ENCODE measurements around the gene PKMYT1.

PKMYT1 gene

GRCh38 chr16:3020247-3020603, 40.0 kb upstream of the PKMYT1 start, which contains the start of gene TNFRSF12A:
Gene TNFRSF12A (plus strand): TSS chr16:3020368. CDS start chr16:3020398, 30 bp downstream.
- H3K4me3 ChIP-seq (ENCODE audit: low read length) = peak within 1 kb of the TSS; percentile 63
- DNase-seq (ENCODE audit: low read depth, low spot score) = peak; percentile 35

- no peak for DNase-seq (ENCODE audit: low read depth, low spot score)
- peak overlapping the region; percentile 63 for H3K4me3 ChIP-seq (ENCODE audit: low read length)
These were observed 39.5 kb upstream of the PKMYT1 start for GRCh38 chr16:3019594-3020246.

GRCh38 chr16:3017794-3018506, 37.7 kb upstream of the PKMYT1 start, which contains the start of gene CLDN6:
Gene CLDN6 (minus strand): TSS chr16:3018183. CDS start chr16:3016021, 2,162 bp downstream.
- no peak within 1 kb of the TSS for H3K4me3 ChIP-seq (ENCODE audit: low read length)
- DNase-seq (ENCODE audit: low read depth, low spot score) = no peak

GRCh38 chr16:3017344-3017743, 37.1 kb upstream of the PKMYT1 start:
- H3K4me3 ChIP-seq (ENCODE audit: low read length) = no peak overlapping the region
- no peak for DNase-seq (ENCODE audit: low read depth, low spot score)

- no peak for DNase-seq (ENCODE audit: low read depth, low spot score)
- no peak overlapping the region for H3K4me3 ChIP-seq (ENCODE audit: low read length)
These were observed 35.7 kb upstream of the PKMYT1 start for GRCh38 chr16:3015865-3016521.

GRCh38 chr16:3014971-3015370, 34.7 kb upstream of the PKMYT1 start:
- H3K4me3 ChIP-seq (ENCODE audit: low read length) = no peak overlapping the region
- DNase-seq (ENCODE audit: low read depth, low spot score) = no peak

GRCh38 chr16:3013998-3014690, 33.9 kb upstream of the PKMYT1 start:
- DNase-seq (ENCODE audit: low read depth, low spot score) = no peak
- no peak overlapping the region for H3K4me3 ChIP-seq (ENCODE audit: low read length)

GRCh38 chr16:3013491-3013951, 33.3 kb upstream of the PKMYT1 start:
- H3K4me3 ChIP-seq (ENCODE audit: low read length) = no peak overlapping the region
- DNase-seq (ENCODE audit: low read depth, low spot score) = no peak

GRCh38 chr16:3012828-3013420, 32.7 kb upstream of the PKMYT1 start, which contains the start of gene CLDN9:
Gene CLDN9 (plus strand): TSS chr16:3012923. CDS start chr16:3013363, 440 bp downstream.
- no peak for DNase-seq (ENCODE audit: low read depth, low spot score)
- H3K4me3 ChIP-seq (ENCODE audit: low read length) = no peak within 1 kb of the TSS

GRCh38 chr16:3012246-3012645, 32.0 kb upstream of the PKMYT1 start:
- no peak for DNase-seq (ENCODE audit: low read depth, low spot score)
- no peak overlapping the region for H3K4me3 ChIP-seq (ENCODE audit: low read length)

GRCh38 chr16:3010510-3010909, 30.3 kb upstream of the PKMYT1 start:
- no peak overlapping the region for H3K4me3 ChIP-seq (ENCODE audit: low read length)
- no peak for DNase-seq (ENCODE audit: low read depth, low spot score)

- no peak for DNase-seq (ENCODE audit: low read depth, low spot score)
- no peak overlapping the region for H3K4me3 ChIP-seq (ENCODE audit: low read length)
These were observed 29.5 kb upstream of the PKMYT1 start for GRCh38 chr16:3009568-3010390.

GRCh38 chr16:3008690-3009037, 28.4 kb upstream of the PKMYT1 start:
- no peak overlapping the region for H3K4me3 ChIP-seq (ENCODE audit: low read length)
- DNase-seq (ENCODE audit: low read depth, low spot score) = no peak

- no peak overlapping the region for H3K4me3 ChIP-seq (ENCODE audit: low read length)
- peak; percentile 48 for DNase-seq (ENCODE audit: low read depth, low spot score)
These were observed 27.9 kb upstream of the PKMYT1 start for GRCh38 chr16:3007957-3008689.

GRCh38 chr16:3007059-3007956, 27.1 kb upstream of the PKMYT1 start:
- no peak for DNase-seq (ENCODE audit: low read depth, low spot score)
- H3K4me3 ChIP-seq (ENCODE audit: low read length) = no peak overlapping the region

- no peak for DNase-seq (ENCODE audit: low read depth, low spot score)
- no peak overlapping the region for H3K4me3 ChIP-seq (ENCODE audit: low read length)
These were observed 24.6 kb upstream of the PKMYT1 start for GRCh38 chr16:3004781-3005284.

- no peak overlapping the region for H3K4me3 ChIP-seq (ENCODE audit: low read length)
- no peak for DNase-seq (ENCODE audit: low read depth, low spot score)
These were observed 24.1 kb upstream of the PKMYT1 start for GRCh38 chr16:3004319-3004718.
